HCT116 (cell line): ENCODE results near the gene TTYH3. TPM values are rescaled to one million over a fixed set of nuclear protein-coding genes. Genes with fewer than 3 reads are reported as not detected.

ENCODE experiments used
- ATAC-seq: fragments of 200-7000 bp; cut with Tn5 transposase; 2 replicates; pipeline ENCODE4 v1.9.1; 2020; ENCODE audit warnings: mild to moderate bottlenecking, moderate library complexity
- BruUV-seq: library from RNA; stranded (reverse); fragments of 400-500 nt; replicated peaks from 2 replicates; lab custom pipeline; 2021; lab: Mats Ljungman, UMichigan
- CTCF ChIA-PET: fragments of 300-600 bp; sonication (Branson Sonifier 250); formaldehyde crosslinking; loops from one replicate; lab custom pipeline; 2021; ENCODE audit warnings: antibody characterized with exemption; lab: Charles Lee
- POLR2A ChIA-PET: fragments of 300-600, 350-600 bp; sonication (Branson Sonifier 250); formaldehyde crosslinking; loops from one replicate; lab custom pipeline; 2021; ENCODE audit warnings: antibody characterized with exemption; lab: Charles Lee
- RAD21 ChIA-PET, 2 experiments: fragments of 300-600 bp; sonication (Branson Sonifier 250); formaldehyde crosslinking; loops; one replicate each; lab custom pipeline; 2023; ENCODE audit warnings: low total read pairs in 2 of 2; ENCODE audit not compliant: uncharacterized antibody in 2 of 2, unreplicated experiment in 2 of 2, low non-redundant PET in 1 of 2; lab: Charles Lee
- DNase-seq: peaks from one replicate; pipeline ENCODE4 v3.0.0-alpha.2; 2010; ENCODE audit warnings: low read depth, low spot score
- H2AFZ ChIP-seq: fragments of 200-600 bp; shearing (Covaris generic), sonication (generic); 2 replicates; pipeline ENCODE4 v1.6.1; 2017; ENCODE audit warnings: low read depth, mixed run types, mixed read lengths, antibody characterized with exemption, low read length; ENCODE audit not compliant: poor library complexity, severe bottlenecking
- H3K27ac ChIP-seq: 2 replicates; pipeline ENCODE4 v1.5.1; 2012; ENCODE audit warnings: low read depth, low read length
- H3K27me3 ChIP-seq: fragments of 200-600 bp; sonication (generic); 2 replicates; pipeline ENCODE4 v1.6.1; 2016; ENCODE audit warnings: mixed run types, low read length, mixed read lengths; ENCODE audit not compliant: insufficient read depth
- H3K36me3 ChIP-seq, 2 experiments: fragments of 200-500 bp in 1 of 2; fragments of 200-600 bp in 1 of 2; sonication (Bioruptor generic) in 1 of 2; sonication (generic) in 1 of 2; 2 replicates each; pipeline versions ENCODE4 v1.5.1 to v1.6.1; 2014 to 2016; ENCODE audit warnings: low read length in 2 of 2, inconsistent platforms in 1 of 2, mixed read lengths in 1 of 2, mixed run types in 1 of 2; ENCODE audit not compliant: insufficient read depth in 2 of 2, control insufficient read depth in 1 of 2
- H3K4me1 ChIP-seq, 2 experiments: fragments of 200-600 bp in 1 of 2; sonication (generic) in 1 of 2; 2 replicates each; pipeline versions ENCODE4 v1.5.1 to v1.6.1; 2012 to 2017; ENCODE audit warnings: low read length in 2 of 2, inconsistent platforms in 1 of 2, mild to moderate bottlenecking in 1 of 2, mixed read lengths in 1 of 2, mixed run types in 1 of 2, moderate library complexity in 1 of 2; ENCODE audit not compliant: insufficient read depth in 2 of 2, control insufficient read depth in 1 of 2
- H3K4me2 ChIP-seq: fragments of 200-600 bp; sonication (generic); 2 replicates; pipeline ENCODE4 v1.6.1; 2017; ENCODE audit warnings: mixed run types, low read length, mixed read lengths
- H3K4me3 ChIP-seq, 2 experiments: fragments of 200-600 bp in 1 of 2; sonication (generic) in 1 of 2; replicated peaks in 1 of 2; 2 replicates each; pipeline ENCODE4 v1.5.1; 2011 to 2016; ENCODE audit warnings: low read length in 2 of 2, control low read depth in 1 of 2, low read depth in 1 of 2, mild to moderate bottlenecking in 1 of 2, mixed read lengths in 1 of 2, mixed run types in 1 of 2
- H3K79me2 ChIP-seq: fragments of 200-600 bp; sonication (generic); 2 replicates; pipeline ENCODE4 v1.6.1; 2017; ENCODE audit warnings: mild to moderate bottlenecking, mixed run types, low read length, moderate library complexity, mixed read lengths; ENCODE audit not compliant: insufficient read depth
- H3K9ac ChIP-seq: fragments of 200-600 bp; sonication (generic); 2 replicates; pipeline ENCODE4 v1.6.1; 2016; ENCODE audit warnings: low read length, mixed read lengths
- H3K9me2 ChIP-seq: fragments of 200-600 bp; sonication (generic), shearing (Covaris generic); 2 replicates; pipeline ENCODE4 v1.6.1; 2017; ENCODE audit warnings: mixed run types, mild to moderate bottlenecking, moderate library complexity; ENCODE audit not compliant: insufficient read depth
- H3K9me3 ChIP-seq, 2 experiments: fragments of 200-500 bp in 1 of 2; fragments of 200-600 bp in 1 of 2; sonication (Bioruptor generic) in 1 of 2; sonication (generic) in 1 of 2; 2 replicates each; pipeline ENCODE4 v1.6.1; 2014 to 2017; ENCODE audit warnings: low read length in 2 of 2, mixed read lengths in 2 of 2, inconsistent platforms in 1 of 2, low read depth in 1 of 2, mild to moderate bottlenecking in 1 of 2, mixed run types in 1 of 2, moderate library complexity in 1 of 2; ENCODE audit not compliant: control insufficient read depth in 1 of 2, insufficient read depth in 1 of 2
- H4K20me1 ChIP-seq: fragments of 200-600 bp; sonication (generic), shearing (Covaris generic); 2 replicates; pipeline ENCODE4 v1.6.1; 2017; ENCODE audit warnings: mixed run types, mild to moderate bottlenecking, moderate library complexity; ENCODE audit not compliant: insufficient read depth
- CBX3 ChIP-seq: IDR thresholded peaks from 2 replicates; pipeline ENCODE4 v1.6.1; 2012; ENCODE audit warnings: low read depth
- CEBPB ChIP-seq: IDR thresholded peaks from 2 replicates; pipeline ENCODE4 v1.6.1; 2012; ENCODE audit warnings: low read depth
- EGR1 ChIP-seq: IDR thresholded peaks from 2 replicates; pipeline ENCODE4 v1.6.1; 2012; ENCODE audit warnings: low read depth
- ELF1 ChIP-seq: IDR thresholded peaks from 2 replicates; pipeline ENCODE4 v1.6.1; 2012; ENCODE audit warnings: low read depth, borderline replicate concordance
- FOSL1 ChIP-seq: IDR thresholded peaks from 2 replicates; pipeline ENCODE4 v1.6.1; 2012; ENCODE audit warnings: low read depth
- JUND ChIP-seq: IDR thresholded peaks from 2 replicates; pipeline ENCODE4 v1.6.1; 2012
- SIN3A ChIP-seq: IDR thresholded peaks from 2 replicates; pipeline ENCODE4 v1.6.1; 2012; ENCODE audit warnings: low read depth
- SP1 ChIP-seq: IDR thresholded peaks from 2 replicates; pipeline ENCODE4 v1.6.1; 2012; ENCODE audit warnings: low read depth
- SRF ChIP-seq: IDR thresholded peaks from 2 replicates; pipeline ENCODE4 v1.6.1; 2012; ENCODE audit warnings: low read depth
- YY1 ChIP-seq: IDR thresholded peaks from 2 replicates; pipeline ENCODE4 v1.6.1; 2011; ENCODE audit warnings: low read length, low read depth, moderate library complexity, mild to moderate bottlenecking; ENCODE audit not compliant: insufficient replicate concordance; ENCODE audit errors: extremely low read depth
- intact Hi-C: fragments of 100-400 bp; cut with micrococcal nuclease; formaldehyde crosslinking; loops from 2 replicates; pipeline ENCODE4 v1.10.0; 2022
- total RNA-seq: library from RNA; stranded (reverse); gene quantifications from one replicate; pipeline ENCODE4 v1.2.1, GENCODE V29; 2021; ENCODE audit not compliant: unreplicated experiment
- TF ChIP-seq, protein P1 (sequence below): IDR thresholded peaks from 2 replicates; pipeline ENCODE4 v1.6.1; 2012

TTYH3 gene
- total RNA-seq, 1 experiment from 2014 or later, result 40.3 TPM

- Histone ChIP-seq H3K4me1 (no peaks in the 10 kb centered on the region; a peak in 1 of 4 replicates), H3K4me2 (no peak overlapping the region), H3K9me3 (no peaks in the 10 kb centered on the region), H3K4me3 (no peak overlapping the region), H3K36me3 (no peaks in the 10 kb centered on the region), H3K9ac (no peak overlapping the region), H4K20me1 (no peaks in the 10 kb centered on the region), H3K27me3 (no peaks in the 10 kb centered on the region), H3K27ac (no peak overlapping the region), H2AFZ (no peak overlapping the region), H3K79me2 (no peaks in the 10 kb centered on the region), H3K9me2 (no peaks in the 10 kb centered on the region)
- no peak for DNase-seq
- ChIA-PET CTCF (interaction anchor here (0.6 to 2.9 kb wide), 10 partner anchors 9 to 259 kb away, joined by 3 to 20 read pairs (median 4); no protein-coding TSS in a partner anchor), POLR2A (interaction anchor here (0.9 kb wide), 1 partner anchor 356 kb away, joined by 3 read pairs; no protein-coding TSS in a partner anchor), RAD21 (interaction anchor here in 1 of 2 experiments (0.8 kb wide), 1 partner anchor 259 kb away, joined by 6 read pairs; no protein-coding TSS in a partner anchor)
- TF ChIP-seq CEBPB, result no peak
- TF ChIP-seq SP1, result no peak
- no peak for TF ChIP-seq JUND
- no peak for TF ChIP-seq ELF1
- TF ChIP-seq YY1, result no peak
- no peak for TF ChIP-seq CBX3
- ATAC-seq, result no peak
- BruUV-seq, result no TSS peak
- intact Hi-C loops, result no loop called here
Measured at GRCh38 chr7:2710286-2710655, 78.5 kb downstream of the TTYH3 start.

DNA sequence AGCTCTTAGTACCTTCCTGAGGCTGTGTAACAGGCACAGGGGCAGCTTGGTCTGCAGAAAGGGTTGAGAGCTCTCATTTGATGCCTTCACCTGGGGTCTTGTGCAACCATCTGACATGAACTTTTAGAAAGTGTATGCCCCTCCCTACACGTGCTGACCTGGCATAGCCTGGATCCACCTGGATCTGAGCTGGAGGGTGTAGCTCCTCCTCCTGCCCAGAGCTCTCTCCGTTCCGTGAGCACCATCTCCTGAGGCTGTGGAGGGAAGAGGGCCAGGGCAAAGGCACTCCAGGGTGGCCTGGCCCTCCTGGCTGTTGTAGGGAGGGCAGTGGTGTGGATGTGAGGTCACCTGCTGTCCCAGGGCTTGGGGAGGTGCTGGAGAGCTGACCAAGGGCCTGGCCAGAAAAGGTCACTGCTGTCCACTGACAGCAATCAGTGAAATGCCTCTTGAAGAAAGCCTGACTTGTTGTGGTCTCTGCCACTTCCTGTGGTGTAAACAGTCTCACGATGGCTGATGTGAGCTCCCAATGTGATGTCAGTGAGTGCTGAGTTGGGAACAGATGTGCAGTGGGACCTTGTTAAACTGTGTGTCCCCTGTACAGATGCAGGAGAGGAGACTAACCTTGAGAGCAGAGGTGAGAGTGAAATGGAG, 79.2 kb downstream of the TTYH3 start:
- Histone ChIP-seq H3K36me3 (no peaks in the 10 kb centered on the region), H3K9ac (no peak overlapping the region), H2AFZ (no peak overlapping the region), H3K4me3 (no peak overlapping the region), H3K27me3 (no peaks in the 10 kb centered on the region), H4K20me1 (no peaks in the 10 kb centered on the region), H3K4me1 (no peaks in the 10 kb centered on the region; a peak in 1 of 4 replicates), H3K4me2 (no peak overlapping the region), H3K27ac (no peak overlapping the region), H3K79me2 (no peaks in the 10 kb centered on the region), H3K9me2 (no peaks in the 10 kb centered on the region), H3K9me3 (no peaks in the 10 kb centered on the region)
- no TSS peak for BruUV-seq
- DNase-seq (no peak), ATAC-seq (no peak)
- RAD21 ChIA-PET, result no interaction called here
- CTCF ChIA-PET, result interaction anchor here (1.3 to 2.9 kb wide), 3 partner anchors 8 to 260 kb away, joined by 5 to 20 read pairs (median 15); no protein-coding TSS in a partner anchor
- intact Hi-C loops, result no loop called here
- POLR2A ChIA-PET, result no interaction called here
- TF ChIP-seq YY1, result no peak
- TF ChIP-seq EGR1, result no peak
- no peak for TF ChIP-seq SRF
- TF ChIP-seq, protein P1, sequence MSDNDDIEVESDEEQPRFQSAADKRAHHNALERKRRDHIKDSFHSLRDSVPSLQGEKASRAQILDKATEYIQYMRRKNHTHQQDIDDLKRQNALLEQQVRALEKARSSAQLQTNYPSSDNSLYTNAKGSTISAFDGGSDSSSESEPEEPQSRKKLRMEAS, result no peak
- no peak for TF ChIP-seq SIN3A
- TF ChIP-seq CEBPB, result no peak
- no peak for TF ChIP-seq FOSL1
- TF ChIP-seq CBX3, result no peak
